Duodenal mucosa (tissue), 2 donors: ENCODE data around the gene TMEM165.

Experiments
- H3K27ac ChIP-seq: one replicate; pipeline ENCODE4 v1.7.0; 2013; ENCODE audit warnings: low read depth, low read length
- H3K27me3 ChIP-seq, 2 donors: one replicate each; pipeline ENCODE4 v1.7.0; 2013; ENCODE audit warnings: low read length in 2 of 2, control low read depth in 1 of 2; ENCODE audit not compliant: insufficient read depth in 2 of 2, control insufficient read depth in 1 of 2
- H3K36me3 ChIP-seq, 2 donors: one replicate each; pipeline ENCODE4 v1.7.0; 2013; ENCODE audit warnings: low read length in 2 of 2, control low read depth in 1 of 2; ENCODE audit not compliant: insufficient read depth in 2 of 2, control insufficient read depth in 1 of 2
- H3K4me1 ChIP-seq, 2 donors: one replicate each; pipeline ENCODE4 v1.7.0; 2013; ENCODE audit warnings: low read length in 2 of 2, control low read depth in 1 of 2; ENCODE audit not compliant: insufficient read depth in 2 of 2, control insufficient read depth in 1 of 2
- H3K4me3 ChIP-seq, 2 donors: one replicate each; pipeline ENCODE4 v1.7.0; 2013; ENCODE audit warnings: low read length in 2 of 2, low read depth in 1 of 2
- H3K9ac ChIP-seq, 2 donors: one replicate each; pipeline ENCODE4 v1.7.0; 2013; ENCODE audit warnings: low read length in 2 of 2, low read depth in 1 of 2
- H3K9me3 ChIP-seq, 2 donors: one replicate each; pipeline ENCODE4 v1.7.0; 2013; ENCODE audit warnings: low read length in 2 of 2, control low read depth in 1 of 2; ENCODE audit not compliant: control insufficient read depth in 1 of 2

TMEM165 gene

DNA sequence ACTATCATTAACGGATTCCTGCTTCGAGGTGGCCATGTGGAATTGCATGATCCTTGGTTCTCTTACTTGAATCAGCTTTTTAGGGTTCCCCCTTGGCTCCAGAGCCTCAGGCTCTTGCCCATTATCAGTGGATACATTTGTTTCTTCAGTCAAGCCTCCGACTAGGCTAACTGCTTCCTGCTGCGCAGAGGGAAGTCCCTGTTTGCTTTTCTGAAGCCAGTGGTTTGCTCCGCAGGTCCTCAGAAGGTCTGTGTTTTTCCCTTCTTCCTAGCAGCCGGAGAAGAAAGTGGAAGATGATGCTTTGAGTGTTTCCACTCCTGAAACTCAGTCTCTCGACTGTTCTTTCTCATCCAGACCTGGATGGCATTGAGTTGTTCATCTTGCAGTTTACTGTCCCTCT, 29.1 kb upstream of the TMEM165 start:
- Histone ChIP-seq H3K4me3 (no peak overlapping the region), H3K9me3 (no peaks in the 10 kb centered on the region), H3K9ac (no peak overlapping the region), H3K27me3 (no peaks in the 10 kb centered on the region), H3K4me1 (no peaks in the 10 kb centered on the region), H3K27ac (no peak overlapping the region), H3K36me3 (peaks cover 0 to 9% of the 10 kb centered on the region in 2 donors)

DNA sequence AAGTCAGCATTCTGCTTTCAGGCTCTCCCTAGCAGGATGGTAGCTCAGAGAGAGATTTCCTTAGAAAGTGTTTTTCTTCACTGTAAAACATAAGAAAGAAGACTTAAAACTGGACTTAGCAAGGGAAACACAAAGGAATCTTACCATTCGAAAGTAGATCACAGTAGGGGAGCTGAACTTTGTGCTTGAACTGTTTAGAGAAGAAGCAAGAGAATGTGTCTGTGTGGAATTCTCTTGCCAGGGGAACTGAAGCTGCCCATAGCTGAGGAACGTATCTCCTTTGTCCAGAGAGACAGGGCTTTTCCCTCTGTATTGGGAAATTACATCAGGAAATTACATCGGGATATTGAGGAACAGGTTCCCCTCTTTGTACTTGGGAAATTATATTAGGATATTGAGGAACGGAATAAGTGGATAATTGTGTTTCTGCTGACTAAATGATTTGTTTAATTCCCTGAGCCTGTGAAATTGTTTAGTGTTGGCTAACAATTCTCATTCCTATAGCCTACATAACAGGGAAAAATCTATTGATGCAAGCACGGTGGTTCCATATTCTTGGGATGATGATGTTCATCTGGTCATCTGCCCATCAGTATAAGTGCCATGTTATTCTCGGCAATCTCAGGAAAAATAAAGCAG, 28.6 kb upstream of the TMEM165 start:
- no peak overlapping the region for H3K4me3 ChIP-seq
- H3K4me1 ChIP-seq, result no peaks in the 10 kb centered on the region
- peaks cover 0 to 9% of the 10 kb centered on the region in 2 donors for H3K36me3 ChIP-seq
- H3K9me3 ChIP-seq, result no peaks in the 10 kb centered on the region
- H3K27ac ChIP-seq, result no peak overlapping the region
- no peaks in the 10 kb centered on the region for H3K27me3 ChIP-seq
- no peak overlapping the region for H3K9ac ChIP-seq

- H3K27ac ChIP-seq, result no peak overlapping the region
- H3K27me3 ChIP-seq, result no peaks in the 10 kb centered on the region
- peaks cover 0 to 5% of the 10 kb centered on the region in 2 donors for H3K36me3 ChIP-seq
- no peak overlapping the region for H3K4me3 ChIP-seq
- H3K9me3 ChIP-seq, result no peaks in the 10 kb centered on the region
- H3K9ac ChIP-seq, result no peak overlapping the region
- no peaks in the 10 kb centered on the region for H3K4me1 ChIP-seq
These were observed 25.8 kb upstream of the TMEM165 start for GRCh38 chr4:55369968-55370367.

- Histone ChIP-seq H3K9me3 (no peaks in the 10 kb centered on the region), H3K27ac (no peak overlapping the region), H3K4me1 (no peaks in the 10 kb centered on the region), H3K4me3 (no peak overlapping the region), H3K36me3 (no peaks in the 10 kb centered on the region), H3K9ac (no peak overlapping the region), H3K27me3 (no peaks in the 10 kb centered on the region)
These were observed 23.5 kb upstream of the TMEM165 start for GRCh38 chr4:55372259-55372658.

- Histone ChIP-seq H3K4me1 (peaks cover 0 to 2% of the 10 kb centered on the region in 2 donors), H3K4me3 (no peak overlapping the region), H3K36me3 (no peaks in the 10 kb centered on the region), H3K27ac (no peak overlapping the region), H3K27me3 (no peaks in the 10 kb centered on the region), H3K9ac (no peak overlapping the region), H3K9me3 (no peaks in the 10 kb centered on the region)
These were observed 22.3 kb upstream of the TMEM165 start for GRCh38 chr4:55373461-55373860.

DNA sequence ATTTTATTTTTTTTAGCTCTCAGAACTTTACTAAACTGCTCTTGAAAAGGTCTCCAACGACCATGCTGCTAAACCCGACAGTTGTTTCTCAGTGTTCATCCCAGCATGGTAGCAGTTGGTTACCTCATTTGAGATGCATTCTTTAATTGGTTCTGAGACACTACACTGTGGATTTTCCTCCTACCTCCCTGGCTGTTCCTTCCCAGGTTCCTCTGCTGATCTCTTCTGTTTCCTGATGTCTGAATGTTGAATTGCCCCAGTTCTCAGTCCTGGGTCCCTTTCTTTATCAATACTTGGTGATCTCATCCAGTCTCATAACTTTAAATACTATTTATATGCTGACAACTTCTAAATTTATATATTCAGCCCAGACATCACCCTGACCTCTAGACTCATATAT, 19.1 kb upstream of the TMEM165 start:
- H3K4me3 ChIP-seq, result no peak overlapping the region
- no peak overlapping the region for H3K9ac ChIP-seq
- no peaks in the 10 kb centered on the region for H3K27me3 ChIP-seq
- no peak overlapping the region for H3K27ac ChIP-seq
- H3K36me3 ChIP-seq, result no peaks in the 10 kb centered on the region
- H3K4me1 ChIP-seq, result peaks cover 14 to 23% of the 10 kb centered on the region in 2 donors
- no peaks in the 10 kb centered on the region for H3K9me3 ChIP-seq

DNA sequence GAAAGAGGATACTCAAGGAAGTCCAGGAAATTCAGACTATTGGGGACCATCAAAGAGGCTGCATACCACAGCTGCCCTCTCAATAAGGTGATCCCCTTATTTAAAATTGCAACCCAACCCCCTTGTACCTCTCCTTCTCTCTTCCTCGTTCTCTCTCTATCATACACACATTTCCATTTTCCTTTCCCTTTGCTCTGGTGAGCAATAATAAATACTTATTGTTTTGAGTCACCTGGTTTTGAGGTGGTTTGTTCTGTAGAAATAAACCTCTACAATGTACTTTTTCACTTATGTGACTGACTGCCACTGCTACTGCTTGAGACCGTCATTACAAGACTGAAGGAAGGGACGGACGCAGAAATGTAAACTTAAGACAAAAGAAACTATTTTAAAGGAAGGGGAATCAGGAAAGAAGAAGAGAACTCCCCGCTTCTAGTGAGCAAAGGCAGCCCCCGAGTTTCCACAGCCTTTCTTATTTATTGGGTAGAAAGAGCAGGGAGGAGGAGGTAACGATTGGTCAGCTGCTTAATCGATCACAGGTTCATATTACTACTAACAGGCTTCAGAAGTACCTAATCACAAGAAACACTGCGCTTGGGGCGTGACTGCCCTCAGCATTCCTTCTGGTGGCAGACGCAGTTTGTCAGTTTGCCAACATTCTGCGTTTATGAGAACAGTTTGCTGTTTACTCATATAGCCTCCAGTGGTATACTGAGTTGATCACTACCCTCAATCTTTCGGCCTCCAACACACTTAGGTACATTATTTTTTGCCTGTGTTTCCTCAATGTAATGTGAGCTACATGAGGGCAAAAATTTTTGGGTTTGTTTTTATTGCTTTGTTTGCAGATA, 16.9 kb upstream of the TMEM165 start:
- peak overlapping the region; percentile 14 to 26 for H3K4me3 ChIP-seq
- H3K4me1 ChIP-seq, result peaks cover 20 to 24% of the 10 kb centered on the region in 2 donors
- no peaks in the 10 kb centered on the region for H3K9me3 ChIP-seq
- H3K9ac ChIP-seq, result no peak overlapping the region
- H3K27ac ChIP-seq, result no peak overlapping the region
- H3K36me3 ChIP-seq, result no peaks in the 10 kb centered on the region
- H3K27me3 ChIP-seq, result no peaks in the 10 kb centered on the region

GRCh38 chr4:55380576-55380975, 15.2 kb upstream of the TMEM165 start:
- Histone ChIP-seq H3K4me1 (peaks cover 20 to 24% of the 10 kb centered on the region in 2 donors), H3K9me3 (no peaks in the 10 kb centered on the region), H3K36me3 (no peaks in the 10 kb centered on the region), H3K27me3 (no peaks in the 10 kb centered on the region), H3K9ac (no peak overlapping the region), H3K27ac (no peak overlapping the region), H3K4me3 (no peak overlapping the region)

- Histone ChIP-seq H3K9me3 (no peaks in the 10 kb centered on the region), H3K27ac (no peak overlapping the region), H3K36me3 (no peaks in the 10 kb centered on the region), H3K4me3 (no peak overlapping the region), H3K27me3 (no peaks in the 10 kb centered on the region), H3K4me1 (peaks cover 20 to 24% of the 10 kb centered on the region in 2 donors), H3K9ac (no peak overlapping the region)
These were observed 14.3 kb upstream of the TMEM165 start for GRCh38 chr4:55381502-55381901.

DNA sequence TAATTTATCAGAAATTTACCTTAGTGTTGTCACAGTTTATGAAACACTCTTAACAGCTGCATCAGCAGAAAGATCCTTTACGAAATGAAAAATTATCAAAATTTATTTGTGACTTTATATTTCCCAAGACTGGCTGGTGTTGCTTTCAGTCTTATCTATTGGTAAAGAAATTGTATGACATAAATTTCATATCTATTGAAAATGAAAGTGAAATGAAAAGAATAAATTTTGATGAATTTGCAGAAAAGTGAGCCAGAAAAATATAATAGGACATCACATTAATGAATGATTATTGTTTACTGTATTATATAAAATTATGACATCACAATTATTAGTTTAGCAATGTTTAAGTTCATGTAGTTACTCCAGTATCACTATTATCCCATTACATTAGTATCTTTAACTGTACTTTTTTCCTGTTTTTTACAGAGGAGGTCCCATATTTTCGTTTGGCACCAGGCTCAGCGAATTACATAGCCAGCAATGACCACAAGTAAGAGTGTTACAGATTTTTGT, 13.2 kb upstream of the TMEM165 start:
- Histone ChIP-seq H3K36me3 (no peaks in the 10 kb centered on the region), H3K4me1 (peaks cover 20 to 24% of the 10 kb centered on the region in 2 donors), H3K27me3 (no peaks in the 10 kb centered on the region), H3K9me3 (no peaks in the 10 kb centered on the region), H3K4me3 (no peak overlapping the region), H3K9ac (no peak overlapping the region), H3K27ac (no peak overlapping the region)
